Gastrocnemius medialis (tissue), 4 donors: Measurements from ENCODE around the gene MTHFSD.

Experiments used
- POLR2A ChIP-seq, 2 donors: fragments of 450-650 bp; IDR thresholded peaks; one replicate each; pipeline ENCODE4 v1.6.1; 2017; ENCODE audit warnings: antibody characterized with exemption in 2 of 2, mild to moderate bottlenecking in 2 of 2, moderate library complexity in 2 of 2
- TF ChIP-seq, protein P1 (sequence below), 5 experiments: fragments of 450-650 bp in 3 of 5; fragments of 200-600 bp in 2 of 5; sonication (generic) in 2 of 5; IDR thresholded peaks in 4 of 5; conservative IDR thresholded peaks in 1 of 5; 1 replicate in 4 of 5; 2 replicates in 1 of 5; pipeline ENCODE4 v1.5.1; 2016 to 2019; ENCODE audit warnings: antibody characterized with exemption in 5 of 5, mild to moderate bottlenecking in 3 of 5, moderate library complexity in 3 of 5

DNA sequence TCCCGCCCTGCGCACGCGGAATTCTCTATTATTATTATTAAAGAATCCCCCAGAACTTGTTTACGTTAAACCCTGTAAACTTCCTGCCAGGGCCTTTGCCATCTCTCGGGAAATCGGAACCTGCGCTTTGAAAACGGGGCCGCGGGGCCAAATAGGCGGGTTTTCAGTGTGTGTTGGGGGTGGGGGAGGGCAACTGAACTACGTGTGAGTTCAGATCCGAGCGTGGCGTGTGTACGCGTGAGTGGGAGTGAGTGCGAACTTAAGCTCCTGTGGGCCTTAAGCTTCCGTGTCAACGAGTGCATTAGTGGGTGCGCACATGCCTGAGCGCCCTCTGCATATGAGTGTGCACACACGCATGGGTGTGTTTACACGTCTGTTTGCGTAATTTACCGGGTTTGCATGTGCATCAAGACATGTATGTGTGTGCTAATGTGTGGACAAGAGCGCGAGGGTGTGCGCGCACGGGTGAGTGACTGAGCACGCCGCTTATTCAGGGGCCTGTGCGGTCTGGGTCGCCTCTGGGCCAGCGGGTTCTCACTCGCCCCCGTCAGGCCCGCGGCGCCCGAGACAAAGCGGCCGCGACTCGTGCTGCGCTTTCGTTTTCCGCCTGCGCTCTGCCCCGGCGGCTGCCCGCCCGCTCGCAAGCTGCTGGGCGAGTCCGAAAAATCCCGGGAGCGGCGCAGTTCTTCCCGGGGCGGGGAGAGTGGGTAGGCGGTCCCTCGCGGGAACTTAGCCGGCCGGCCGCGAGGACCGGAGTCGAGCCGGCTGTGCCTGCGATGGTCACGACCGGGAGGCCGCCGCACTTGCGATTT, 45.9 kb downstream of the MTHFSD start:
- TF ChIP-seq, protein P1, sequence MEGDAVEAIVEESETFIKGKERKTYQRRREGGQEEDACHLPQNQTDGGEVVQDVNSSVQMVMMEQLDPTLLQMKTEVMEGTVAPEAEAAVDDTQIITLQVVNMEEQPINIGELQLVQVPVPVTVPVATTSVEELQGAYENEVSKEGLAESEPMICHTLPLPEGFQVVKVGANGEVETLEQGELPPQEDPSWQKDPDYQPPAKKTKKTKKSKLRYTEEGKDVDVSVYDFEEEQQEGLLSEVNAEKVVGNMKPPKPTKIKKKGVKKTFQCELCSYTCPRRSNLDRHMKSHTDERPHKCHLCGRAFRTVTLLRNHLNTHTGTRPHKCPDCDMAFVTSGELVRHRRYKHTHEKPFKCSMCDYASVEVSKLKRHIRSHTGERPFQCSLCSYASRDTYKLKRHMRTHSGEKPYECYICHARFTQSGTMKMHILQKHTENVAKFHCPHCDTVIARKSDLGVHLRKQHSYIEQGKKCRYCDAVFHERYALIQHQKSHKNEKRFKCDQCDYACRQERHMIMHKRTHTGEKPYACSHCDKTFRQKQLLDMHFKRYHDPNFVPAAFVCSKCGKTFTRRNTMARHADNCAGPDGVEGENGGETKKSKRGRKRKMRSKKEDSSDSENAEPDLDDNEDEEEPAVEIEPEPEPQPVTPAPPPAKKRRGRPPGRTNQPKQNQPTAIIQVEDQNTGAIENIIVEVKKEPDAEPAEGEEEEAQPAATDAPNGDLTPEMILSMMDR (IDR thresholded peaks at IDR 0.05 in 4 of 5, conservative IDR thresholded peaks at IDR 0.05 in 1 of 5): no peak
- no peak for TF ChIP-seq POLR2A (IDR thresholded peaks at IDR 0.05)
